Progenitor cell of endocrine pancreas (in vitro differentiated cells): ENCODE results near the gene RPRD1B. TPM values are rescaled to one million over a fixed set of nuclear protein-coding genes. Genes with fewer than 3 reads are reported as not detected.

Experiments used
- DNase-seq: peaks from one replicate; pipeline ENCODE4 v3.0.0; 2021; ENCODE audit warnings: low spot score; ENCODE audit not compliant: unreplicated experiment
- H3K27ac Mint-ChIP-seq: 2 replicates; pipeline ENCODE4 v1.8.0; 2021; ENCODE audit warnings: mild to moderate bottlenecking, moderate library complexity, mixed read lengths
- H3K27me3 Mint-ChIP-seq: 2 replicates; pipeline ENCODE4 v1.8.0; 2021; ENCODE audit warnings: mixed read lengths
- H3K36me3 Mint-ChIP-seq: 2 replicates; pipeline ENCODE4 v1.8.0; 2022; ENCODE audit warnings: mixed read lengths; ENCODE audit not compliant: insufficient read depth
- H3K4me1 Mint-ChIP-seq: 2 replicates; pipeline ENCODE4 v1.8.0; 2021; ENCODE audit warnings: low read depth, mixed read lengths
- H3K4me3 Mint-ChIP-seq: 2 replicates; pipeline ENCODE4 v1.8.0; 2021; ENCODE audit warnings: low read depth, mild to moderate bottlenecking, moderate library complexity, mixed read lengths
- H3K9me3 Mint-ChIP-seq: 2 replicates; pipeline ENCODE4 v1.8.0; 2021; ENCODE audit warnings: low read depth, mixed read lengths
- CTCF ChIP-seq: fragments of 200-600 bp; sonication (generic); IDR thresholded peaks from one replicate; pipeline ENCODE4 v1.5.0; 2021; ENCODE audit warnings: antibody characterized with exemption, mild to moderate bottlenecking; ENCODE audit not compliant: unreplicated experiment
- total RNA-seq: library from RNA; stranded (reverse); gene quantifications from 2 replicates; pipeline ENCODE4 v1.2.1, GENCODE V29; 2021

RPRD1B gene
- total RNA-seq, 1 donor from 2014 or later: 31.7 TPM

GRCh38 chr20:38129893-38130609 is 96.5 kb downstream of the RPRD1B start:
- no peak for DNase-seq
- H3K36me3 Mint-ChIP-seq: no peaks in the 10 kb centered on the region
- no peaks in the 10 kb centered on the region for H3K4me1 Mint-ChIP-seq
- H3K27me3 Mint-ChIP-seq: peaks cover 4% of the 10 kb centered on the region
- no peak overlapping the region for H3K4me3 Mint-ChIP-seq
- no peaks in the 10 kb centered on the region for H3K9me3 Mint-ChIP-seq
- H3K27ac Mint-ChIP-seq: no peak overlapping the region
- TF ChIP-seq CTCF: no peak

DNA sequence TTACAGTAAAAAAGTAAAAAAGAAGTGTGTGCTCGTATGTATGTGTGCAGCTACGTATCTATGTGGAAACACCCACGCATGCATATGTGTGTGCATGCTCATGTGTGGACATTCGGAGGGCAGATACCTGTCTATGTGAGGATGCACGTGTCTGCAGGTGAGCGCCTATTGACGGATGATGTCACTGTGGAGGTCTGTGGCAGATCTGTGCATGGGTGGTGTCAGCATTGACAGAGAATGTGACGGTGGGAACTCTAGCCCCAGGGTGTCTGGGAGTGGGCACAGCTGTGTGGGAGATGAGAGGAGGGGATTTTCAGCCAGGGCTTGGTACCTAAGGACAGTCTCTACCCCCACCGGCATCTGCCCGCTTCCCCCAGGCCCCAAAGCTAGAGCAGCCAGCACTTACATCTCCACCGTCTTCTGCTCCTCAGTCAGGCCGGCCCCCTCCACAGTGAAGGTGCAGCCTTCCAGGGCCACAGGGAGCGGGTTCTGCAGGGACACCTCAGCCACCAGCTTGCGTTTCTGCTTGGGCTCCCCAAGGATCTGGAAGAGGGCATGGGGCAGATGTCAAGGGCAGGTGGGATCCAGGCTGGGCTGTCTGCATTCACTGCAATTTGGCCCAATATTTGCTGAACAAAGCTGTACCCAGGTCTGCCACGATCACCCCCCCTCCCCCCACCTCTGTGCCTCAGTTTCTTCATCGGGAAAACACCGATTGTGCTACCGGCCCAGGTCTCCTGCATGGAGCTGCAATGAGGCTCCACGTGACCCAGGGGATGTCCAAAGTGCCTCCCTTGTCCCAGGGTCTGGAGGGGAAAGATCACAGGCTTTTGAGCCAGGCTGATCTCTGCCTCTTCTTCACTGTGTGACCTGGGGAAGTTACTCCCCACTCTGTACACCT is 97.4 kb downstream of the RPRD1B start:
- H3K4me3 Mint-ChIP-seq: no peak overlapping the region
- no peaks in the 10 kb centered on the region for H3K9me3 Mint-ChIP-seq
- no peaks in the 10 kb centered on the region for H3K36me3 Mint-ChIP-seq
- H3K27me3 Mint-ChIP-seq: peaks cover 4% of the 10 kb centered on the region
- H3K27ac Mint-ChIP-seq: no peak overlapping the region
- DNase-seq: no peak
- no peaks in the 10 kb centered on the region for H3K4me1 Mint-ChIP-seq
- no peak for TF ChIP-seq CTCF

DNA sequence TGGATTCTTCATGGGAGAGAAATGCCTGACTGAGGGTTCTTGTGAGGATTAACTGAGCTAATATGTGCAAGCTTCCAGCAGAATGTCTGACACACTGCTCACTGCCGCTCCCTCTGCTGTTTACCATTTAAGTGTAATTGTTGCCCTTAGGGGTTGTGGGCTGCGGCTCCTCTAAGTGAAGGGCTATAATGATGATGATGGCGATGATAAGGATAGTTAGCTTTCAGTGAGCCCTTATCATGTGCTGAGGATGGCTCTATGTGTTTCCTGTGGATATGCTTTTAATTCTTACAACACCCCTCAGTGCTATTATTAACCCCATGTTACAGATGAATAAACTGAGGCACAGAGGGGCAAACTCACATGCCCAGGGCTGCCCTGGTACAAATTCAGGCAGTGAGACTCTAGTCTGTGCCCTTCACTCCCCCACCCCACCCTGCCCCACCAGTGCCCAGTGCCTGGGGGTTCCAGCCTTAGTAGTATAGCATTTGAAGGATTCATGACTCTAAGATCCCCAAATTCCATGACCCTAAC is 98.1 kb downstream of the RPRD1B start:
- H3K9me3 Mint-ChIP-seq: no peaks in the 10 kb centered on the region
- no peaks in the 10 kb centered on the region for H3K36me3 Mint-ChIP-seq
- no peaks in the 10 kb centered on the region for H3K4me1 Mint-ChIP-seq
- H3K4me3 Mint-ChIP-seq: no peak overlapping the region
- no peak overlapping the region for H3K27ac Mint-ChIP-seq
- no peak for DNase-seq
- H3K27me3 Mint-ChIP-seq: peaks cover 4% of the 10 kb centered on the region
- TF ChIP-seq CTCF: no peak

GRCh38 chr20:38132156-38132909 is 98.8 kb downstream of the RPRD1B start:
- Mint-ChIP-seq H3K36me3 (no peaks in the 10 kb centered on the region), H3K4me3 (no peak overlapping the region), H3K27ac (no peak overlapping the region), H3K27me3 (peaks cover 4% of the 10 kb centered on the region), H3K4me1 (no peaks in the 10 kb centered on the region), H3K9me3 (no peaks in the 10 kb centered on the region)
- TF ChIP-seq CTCF: no peak
- DNase-seq: no peak

DNA sequence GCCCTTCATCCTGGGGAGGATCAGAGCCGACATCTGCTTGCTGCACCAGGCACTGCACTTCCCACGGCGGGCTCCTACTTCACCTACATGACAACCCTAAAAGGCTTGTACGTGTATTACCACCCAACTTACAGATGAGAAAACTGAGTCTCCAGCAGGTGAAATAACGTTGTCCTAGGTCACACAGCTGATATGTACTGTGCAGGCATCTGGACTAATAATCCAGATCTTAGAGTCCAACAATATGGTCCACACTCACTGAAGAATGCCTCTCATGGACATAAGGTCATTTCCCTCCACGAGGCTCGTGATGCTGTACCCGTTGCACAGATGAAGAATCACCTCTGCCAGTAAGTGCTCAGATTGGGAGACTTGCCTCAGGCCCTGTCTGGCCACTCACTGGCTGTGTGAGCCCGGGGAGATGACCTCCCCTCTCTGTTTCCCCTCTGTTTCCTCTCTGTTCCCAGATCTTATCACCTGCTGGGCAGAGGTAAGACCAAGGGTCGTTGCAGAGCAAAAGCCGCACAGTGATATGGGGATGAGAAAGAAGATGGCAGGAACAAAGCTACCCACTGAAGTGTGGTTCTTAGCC is 99.5 kb downstream of the RPRD1B start:
- Mint-ChIP-seq H3K27me3 (peaks cover 4% of the 10 kb centered on the region), H3K4me3 (no peak overlapping the region), H3K36me3 (no peaks in the 10 kb centered on the region), H3K4me1 (no peaks in the 10 kb centered on the region), H3K27ac (no peak overlapping the region), H3K9me3 (no peaks in the 10 kb centered on the region)
- no peak for DNase-seq
- no peak for TF ChIP-seq CTCF
